Endothelial cell of umbilical vein (primary cell): Measurements from ENCODE around the gene NR3C2.
"Not testable (repeated sequence)": the region's sequence is repeated elsewhere in the genome, so short reads cannot be mapped to it uniquely, and the experiment has no call there.

Source experiments
- CTCF ChIP-seq, 2 donors: IDR thresholded peaks; 1 replicate in 1 of 2; 2 replicates in 1 of 2; pipeline ENCODE4 v1.5.1; 2011; ENCODE audit warnings: low read length in 2 of 2, mild to moderate bottlenecking in 2 of 2, moderate library complexity in 2 of 2, control low read depth in 1 of 2, inconsistent platforms in 1 of 2, low read depth in 1 of 2; ENCODE audit not compliant: insufficient read depth in 1 of 2; ENCODE audit errors: extremely low read depth in 1 of 2
- EZH2 ChIP-seq: IDR thresholded peaks from 2 replicates; pipeline ENCODE4 v1.6.1; 2012; ENCODE audit warnings: borderline replicate concordance, low read depth, mild to moderate bottlenecking, moderate library complexity, low read length, inconsistent platforms; ENCODE audit not compliant: severe bottlenecking
- FOS ChIP-seq: IDR thresholded peaks from 2 replicates; pipeline ENCODE4 v1.6.1; 2011; ENCODE audit warnings: mild to moderate bottlenecking, low read length, moderate library complexity, borderline replicate concordance; ENCODE audit not compliant: insufficient read depth
- GATA2 ChIP-seq: IDR thresholded peaks from 2 replicates; pipeline ENCODE4 v1.7.0; 2011; ENCODE audit warnings: low read depth, mild to moderate bottlenecking, moderate library complexity, mixed read lengths, low read length; ENCODE audit not compliant: insufficient read length, insufficient read depth
- JUN ChIP-seq: IDR thresholded peaks from 2 replicates; pipeline ENCODE4 v1.6.1; 2011; ENCODE audit warnings: borderline replicate concordance, low read depth; ENCODE audit not compliant: insufficient read length, insufficient read depth
- MYC ChIP-seq: IDR thresholded peaks from one replicate; pipeline ENCODE4 v1.6.1; 2011; ENCODE audit warnings: mild to moderate bottlenecking, low read depth, low read length
- POLR2A ChIP-seq: IDR thresholded peaks from 2 replicates; pipeline ENCODE4 v1.6.1; 2012; ENCODE audit warnings: low read depth, mild to moderate bottlenecking, control low read depth, low read length
- POLR2AphosphoS5 ChIP-seq: IDR thresholded peaks from 2 replicates; pipeline ENCODE4 v1.6.1; 2012; ENCODE audit warnings: low read depth, mild to moderate bottlenecking, control low read depth, low read length, moderate library complexity; ENCODE audit not compliant: insufficient read depth
- TF ChIP-seq, protein P1 (sequence below): IDR thresholded peaks from 2 replicates; pipeline ENCODE4 v1.6.1; 2011; ENCODE audit not compliant: insufficient read depth, insufficient read length

DNA sequence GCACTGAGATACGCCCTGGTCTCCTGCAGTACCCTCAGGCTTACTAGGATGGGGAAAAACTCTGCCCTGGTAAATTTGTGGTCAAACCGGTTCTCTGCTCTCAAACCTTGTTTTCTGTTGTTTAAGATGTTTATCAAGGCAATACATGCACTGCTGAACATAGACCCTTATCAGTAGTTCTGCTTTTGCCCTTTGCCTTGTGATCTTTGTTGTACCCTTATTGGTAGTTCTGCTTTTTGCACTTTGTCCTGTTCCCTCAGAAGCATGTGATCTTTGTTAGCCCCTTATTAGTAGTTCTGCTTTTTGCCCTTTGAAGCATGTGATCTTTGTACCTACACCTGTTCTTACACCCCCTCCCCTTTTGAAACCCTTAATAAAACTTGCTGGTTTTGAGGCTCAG, 319.1 kb downstream of the NR3C2 start:
- not testable (repeated sequence) for TF ChIP-seq EZH2; POLR2A; CTCF (IDR thresholded peaks at IDR 0.05; ENCODE audit: extremely low read depth in 1 of 2, insufficient read depth in 1 of 2, low read depth in 1 of 2, low read length in 2 of 2); POLR2AphosphoS5; GATA2; JUN; FOS; MYC
- TF ChIP-seq, protein P1, sequence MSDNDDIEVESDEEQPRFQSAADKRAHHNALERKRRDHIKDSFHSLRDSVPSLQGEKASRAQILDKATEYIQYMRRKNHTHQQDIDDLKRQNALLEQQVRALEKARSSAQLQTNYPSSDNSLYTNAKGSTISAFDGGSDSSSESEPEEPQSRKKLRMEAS: not testable (repeated sequence)
